ENCODE results near the gene TMEM178B. TPM values are rescaled to one million over a fixed set of nuclear protein-coding genes. Genes with fewer than 3 reads are reported as not detected.

Gene TMEM178B
- total and polyA plus RNA-seq, 2 of the 13 experiments (the other 11 are each of a cell fraction or from before 2014, with no cell fraction given): 0.01 to 0.02 TPM

DNA sequence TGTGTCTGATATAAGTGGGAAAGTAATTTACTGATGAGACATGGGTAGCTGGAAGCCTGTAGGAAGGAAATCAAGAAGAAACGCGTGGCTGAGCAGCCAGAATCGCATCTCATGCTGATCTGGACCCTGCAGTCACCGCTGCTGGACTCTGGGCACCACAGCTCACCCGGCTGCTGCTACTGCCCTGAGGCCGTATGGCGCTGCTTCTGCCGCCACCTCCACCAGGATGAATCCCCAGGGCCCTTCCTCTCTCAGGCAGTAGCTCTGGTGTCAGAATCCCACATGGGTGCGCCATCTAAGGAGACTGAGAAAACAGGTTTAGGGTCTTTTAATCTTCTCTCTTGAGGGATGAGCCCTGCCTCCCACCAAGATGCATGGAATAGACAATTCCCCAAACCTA is 407.1 kb downstream of the TMEM178B start:
- ATAC-seq (peak; percentile 26; the same call in 1 of the 3 replicates), FAIRE-seq (no peak), DNase-seq (ENCODE audit: low spot score) (no peak)
- Histone ChIP-seq H3K9ac (ENCODE audit: insufficient read depth, low read depth, low read length) (no peak overlapping the region), H3K9me3 (ENCODE audit: low read length) (no peaks in the 10 kb centered on the region), H3K27me3 (ENCODE audit: control insufficient read depth in 1 of 2, insufficient read depth in 2 of 2, low read length in 2 of 2) (peaks cover 2 to 4% of the 10 kb centered on the region in 2 experiments; a peak in 2 of 5 replicates), H3K4me3 (replicated peaks in 1 of 3; ENCODE audit: insufficient read depth in 1 of 3, low read depth in 2 of 3, low read length in 3 of 3) (no peak overlapping the region), H3K27ac (ENCODE audit: extremely low read length, insufficient read depth, low read length) (no peak overlapping the region), H4K20me1 (ENCODE audit: insufficient read depth, low read length) (no peaks in the 10 kb centered on the region; the same call in 1 of the 2 replicates), H3K4me1 (ENCODE audit: insufficient read depth, low read length) (peaks cover 12% of the 10 kb centered on the region; the same call in 1 of the 2 replicates), H3K79me2 (ENCODE audit: insufficient read depth, low read length) (no peaks in the 10 kb centered on the region), H2AFZ (ENCODE audit: low read length) (no peak overlapping the region), H3K36me3 (replicated peaks in 1 of 2; ENCODE audit: control insufficient read depth in 1 of 2, insufficient read depth in 2 of 2, low read length in 2 of 2) (no peaks in the 10 kb centered on the region), H3K4me2 (ENCODE audit: low read depth, low read length) (no peak overlapping the region)
- POLR2A ChIA-PET: no interaction called here
- WGBS (ENCODE audit: low lambda C conversion rate): 0% methylated on average over 4 of the region's 9 CpGs
- TF ChIP-seq KDM2A (CRISPR knock-in tag; IDR thresholded peaks at IDR 0.05; ENCODE audit: borderline replicate concordance, low read depth) (no peak), GPN1 (CRISPR knock-in tag; IDR thresholded peaks at IDR 0.05; ENCODE audit: borderline replicate concordance) (no peak), BATF2 (CRISPR knock-in tag; IDR thresholded peaks at IDR 0.05) (no peak), ZNF749 (CRISPR knock-in tag; IDR thresholded peaks at IDR 0.05; ENCODE audit: borderline replicate concordance) (no peak), ERF (CRISPR knock-in tag; IDR thresholded peaks at IDR 0.05) (no peak), SRF (IDR thresholded peaks at IDR 0.05; ENCODE audit: low read depth, low read length) (no peak), ZNF816 (CRISPR knock-in tag; IDR thresholded peaks at IDR 0.05; ENCODE audit: borderline replicate concordance) (no peak), NAIF1 (CRISPR knock-in tag; IDR thresholded peaks at IDR 0.05; ENCODE audit: borderline replicate concordance) (no peak), ZNF614 (CRISPR knock-in tag; IDR thresholded peaks at IDR 0.05; ENCODE audit: borderline replicate concordance) (no peak), LCORL (IDR thresholded peaks at IDR 0.05) (no peak), LCORL (CRISPR knock-in tag; IDR thresholded peaks at IDR 0.05) (no peak), SIX1 (CRISPR knock-in tag; IDR thresholded peaks at IDR 0.05; ENCODE audit: borderline replicate concordance) (no peak), ZNF546 (CRISPR knock-in tag; conservative IDR thresholded peaks at IDR 0.05) (no peak), SOX5 (CRISPR knock-in tag; IDR thresholded peaks at IDR 0.05; ENCODE audit: borderline replicate concordance) (no peak), SOX6 (IDR thresholded peaks at IDR 0.05) (no peak), SOX6 (CRISPR knock-in tag; IDR thresholded peaks at IDR 0.05) (no peak), ZNF430 (CRISPR knock-in tag; IDR thresholded peaks at IDR 0.05) (no peak), ZNF484 (CRISPR knock-in tag; IDR thresholded peaks at IDR 0.05; ENCODE audit: borderline replicate concordance, low read depth) (no peak), TCF7 (IDR thresholded peaks at IDR 0.05; ENCODE audit: low read depth) (no peak)
- TF ChIP-seq, protein P1, sequence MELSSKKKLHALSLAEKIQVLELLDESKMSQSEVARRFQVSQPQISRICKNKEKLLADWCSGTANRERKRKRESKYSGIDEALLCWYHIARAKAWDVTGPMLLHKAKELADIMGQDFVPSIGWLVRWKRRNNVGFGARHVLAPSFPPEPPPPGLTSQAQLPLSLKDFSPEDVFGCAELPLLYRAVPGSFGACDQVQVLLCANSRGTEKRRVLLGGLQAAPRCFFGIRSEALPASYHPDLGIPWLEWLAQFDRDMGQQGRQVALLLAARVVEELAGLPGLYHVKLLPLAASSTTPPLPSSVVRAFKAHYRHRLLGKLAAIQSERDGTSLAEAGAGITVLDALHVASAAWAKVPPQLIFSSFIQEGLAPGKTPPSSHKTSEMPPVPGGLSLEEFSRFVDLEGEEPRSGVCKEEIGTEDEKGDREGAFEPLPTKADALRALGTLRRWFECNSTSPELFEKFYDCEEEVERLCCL (CRISPR knock-in tag; IDR thresholded peaks at IDR 0.05; ENCODE audit: borderline replicate concordance): no peak
- CTCF ChIA-PET (ENCODE audit: low intra/inter-chr PET ratio, low total read pairs): no interaction called here
- no TSS peak for BruUV-seq (replicated peaks)
- intact Hi-C loops (cut with micrococcal nuclease; ENCODE audit: unreplicated experiment): no loop called here
- in situ Hi-C loops (cut with HindIII; ENCODE audit: extremely low pct_ligation_motif_present, low pct_unique_long_range_greater_than_20kb): no loop called here

Measured in HepG2 (cell line).